Measurements from ENCODE around the gene SPDYA.
"Not testable (repeated sequence)": the region's sequence is repeated elsewhere in the genome, so short reads cannot be mapped to it uniquely, and the experiment has no call there.

SPDYA gene

DNA sequence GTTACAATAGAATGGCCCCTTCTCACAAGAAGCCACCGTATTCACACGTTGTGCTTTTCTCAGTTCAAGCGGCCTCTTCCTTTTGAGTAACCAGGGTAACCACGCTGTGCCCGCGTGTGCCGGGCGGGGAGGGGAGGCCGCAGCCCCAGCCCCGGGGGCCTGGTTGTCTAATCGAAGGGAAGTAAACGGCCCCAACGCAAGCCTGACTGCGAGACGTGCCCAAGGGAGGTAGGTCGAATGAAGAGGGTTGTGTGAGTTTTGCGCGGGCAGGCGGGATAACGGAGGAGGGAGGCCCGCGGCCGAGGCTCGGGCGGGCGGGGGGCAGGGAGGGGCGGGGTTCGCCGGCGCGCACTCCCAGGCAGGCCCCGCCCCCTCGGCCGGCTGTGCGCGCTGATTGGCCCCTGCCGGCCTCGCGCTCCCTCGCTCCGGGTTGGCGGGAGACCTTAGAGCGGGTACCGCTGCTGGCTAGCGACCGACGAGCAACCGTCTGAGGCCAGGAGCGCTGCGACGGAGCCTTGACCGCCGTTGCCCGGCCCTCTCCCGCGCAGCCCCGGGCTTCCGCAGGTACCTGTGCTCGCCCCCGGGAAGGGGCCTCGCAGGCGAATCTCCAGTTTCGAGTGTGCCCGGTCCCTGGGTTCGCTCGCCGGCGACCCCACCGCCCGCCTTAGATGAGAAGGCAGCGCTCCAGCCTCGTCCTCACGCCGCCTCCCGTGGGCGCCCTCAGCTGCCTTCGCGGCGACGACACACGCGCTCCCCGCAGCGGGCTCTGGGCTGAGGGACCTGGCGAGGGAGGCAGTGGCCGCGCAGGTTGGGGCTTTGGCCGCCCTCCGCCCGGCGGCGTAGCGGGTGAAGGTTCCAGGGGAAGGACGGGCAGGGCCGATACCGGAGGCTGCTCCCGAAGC lies at the start of gene SPDYA:
Gene SPDYA, plus strand, starts transcription at position 451 of the 902 bp plus-strand sequence. CDS start 5,181 bp downstream, outside the sequence.
- peak; percentile 49 to 66 for DNase-seq (ENCODE audit: extremely low read depth in 1 of 2, low read depth in 1 of 2)

DNA sequence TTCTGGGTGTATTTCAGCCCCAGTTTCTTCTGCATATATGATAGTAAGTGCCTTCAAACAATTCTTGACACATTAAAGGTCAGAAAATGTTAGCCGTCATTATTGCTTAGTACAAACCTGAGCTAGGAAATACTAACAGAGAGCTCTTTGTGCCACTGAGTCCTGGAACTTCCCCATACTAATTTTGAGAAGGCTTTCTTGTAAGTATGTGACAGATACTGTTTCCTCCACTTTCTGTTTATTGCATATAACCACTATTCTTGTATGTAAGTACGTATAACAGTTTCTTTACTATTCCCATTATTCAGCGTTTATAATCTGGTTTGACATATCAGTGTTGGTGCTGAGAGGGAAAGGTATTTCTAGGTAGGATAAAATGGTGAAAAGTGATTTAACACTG lies 49.2 kb upstream of the SPDYA start:
- no peak for DNase-seq (ENCODE audit: extremely low read depth in 1 of 2, low read depth in 1 of 2)

DNA sequence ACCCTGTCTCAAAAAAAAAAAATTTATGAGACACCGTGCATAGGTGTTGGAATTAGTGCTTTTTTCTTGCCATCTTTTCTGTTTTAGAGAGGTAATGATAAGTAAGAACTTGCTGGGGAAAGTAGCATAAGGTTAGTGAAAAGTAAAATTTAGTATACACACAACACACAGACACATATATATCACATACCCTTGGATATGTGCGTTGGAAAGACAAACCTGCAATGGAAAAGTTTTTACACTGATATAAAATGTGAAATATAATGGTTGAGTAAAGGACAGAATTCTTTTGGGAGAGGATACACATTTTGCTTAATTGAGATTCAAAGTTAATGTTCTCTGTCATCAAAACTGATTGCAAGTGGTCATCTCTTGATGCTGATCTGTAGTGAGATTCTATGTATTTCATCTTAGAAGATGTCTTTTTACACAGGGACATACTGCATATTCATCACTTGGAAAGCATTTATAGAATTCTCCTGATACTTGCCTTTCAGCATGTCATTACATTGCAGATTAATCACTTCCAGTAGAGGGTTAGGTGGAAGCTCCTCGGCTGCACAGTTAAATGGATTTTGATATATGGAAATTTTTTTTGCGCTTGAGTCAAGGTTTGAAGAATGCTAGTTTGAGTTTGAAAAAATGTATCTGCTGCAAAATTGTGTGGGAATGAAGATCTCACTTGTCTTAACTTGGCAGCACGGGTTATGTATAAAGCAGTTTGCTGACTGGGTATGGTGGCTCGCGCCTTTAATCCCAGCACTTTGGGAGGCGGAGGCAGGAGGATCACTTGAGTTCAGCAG lies 45.5 kb upstream of the SPDYA start:
- DNase-seq (ENCODE audit: extremely low read depth in 1 of 2, low read depth in 1 of 2), result no peak

DNA sequence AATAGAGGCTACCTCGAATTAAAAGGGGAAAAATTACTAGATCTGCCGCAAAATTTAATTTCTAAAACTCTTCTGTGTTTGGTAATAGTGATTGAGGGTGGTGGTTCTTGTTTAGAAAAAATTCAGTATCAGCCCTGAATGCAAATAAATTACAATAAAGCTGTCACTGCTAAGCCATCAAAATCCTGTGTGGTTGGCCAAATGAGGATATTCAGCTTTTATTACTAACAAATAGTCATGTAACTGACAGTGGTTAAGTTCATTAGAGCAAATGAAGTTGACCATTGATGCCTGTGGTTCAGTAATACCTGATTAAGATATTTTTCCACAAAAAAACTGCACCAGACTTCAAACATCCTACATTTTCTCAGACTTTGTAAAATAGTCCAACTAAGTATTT lies 44.6 kb upstream of the SPDYA start:
- no peak for DNase-seq (ENCODE audit: extremely low read depth in 1 of 2, low read depth in 1 of 2)

DNA sequence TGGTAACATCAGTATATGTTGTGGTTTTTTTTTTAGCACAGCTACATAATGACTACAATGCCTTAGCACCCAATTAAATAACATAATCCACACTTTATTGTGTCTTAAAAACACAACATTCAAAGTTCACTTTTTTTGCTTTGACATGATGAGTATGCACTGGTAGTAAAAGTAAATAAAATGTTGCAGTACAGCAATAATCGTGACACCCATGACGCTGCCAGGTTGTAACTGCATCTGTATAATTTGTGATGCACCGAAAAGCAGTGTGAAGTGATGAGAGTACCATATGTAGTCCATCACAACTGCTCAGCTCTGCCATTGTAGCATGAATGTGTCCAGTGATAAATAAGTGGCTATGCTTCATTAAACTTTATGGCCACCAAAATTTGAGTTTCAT lies 43.3 kb upstream of the SPDYA start:
- DNase-seq (ENCODE audit: extremely low read depth in 1 of 2, low read depth in 1 of 2), result no peak

DNA sequence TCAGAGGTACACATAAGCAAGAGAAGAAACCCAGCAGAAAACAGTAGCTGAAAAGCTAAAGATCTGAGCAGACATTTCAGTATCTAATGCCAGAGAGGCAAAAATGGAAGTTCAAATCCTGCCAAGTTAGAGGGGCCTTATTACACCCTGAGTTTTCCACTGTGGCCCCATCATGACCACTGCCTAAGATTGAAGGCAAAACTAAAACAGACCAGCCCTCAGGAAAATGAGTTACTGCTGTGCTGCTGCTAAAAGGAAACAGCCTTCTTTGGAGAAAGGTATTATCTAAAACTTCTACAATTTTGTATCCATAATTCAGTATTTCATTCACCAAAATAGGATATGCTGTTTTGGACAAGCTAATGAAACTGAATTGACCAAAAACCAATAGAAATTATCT lies 42.2 kb upstream of the SPDYA start:
- DNase-seq (ENCODE audit: extremely low read depth in 1 of 2, low read depth in 1 of 2), result no peak

DNA sequence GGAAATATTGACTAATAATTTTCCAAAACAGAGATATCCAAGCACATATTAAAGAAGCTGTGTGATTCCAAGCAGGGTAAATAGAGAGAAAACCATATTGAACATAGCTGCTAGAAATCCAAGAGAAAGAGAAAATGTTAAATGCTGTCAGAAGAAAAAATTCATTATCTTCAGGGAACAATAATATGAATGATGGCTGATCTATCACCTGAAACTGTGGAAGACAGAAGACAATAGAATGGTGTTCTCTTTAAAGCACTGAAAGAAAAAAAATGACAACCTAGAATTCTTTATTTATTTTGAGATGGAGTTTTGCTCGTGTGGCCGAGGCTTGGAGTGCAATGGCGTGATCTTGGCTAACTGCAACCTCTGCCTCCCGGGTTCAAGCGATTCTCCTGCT lies 41.7 kb upstream of the SPDYA start:
- DNase-seq (ENCODE audit: extremely low read depth in 1 of 2, low read depth in 1 of 2), result no peak

DNA sequence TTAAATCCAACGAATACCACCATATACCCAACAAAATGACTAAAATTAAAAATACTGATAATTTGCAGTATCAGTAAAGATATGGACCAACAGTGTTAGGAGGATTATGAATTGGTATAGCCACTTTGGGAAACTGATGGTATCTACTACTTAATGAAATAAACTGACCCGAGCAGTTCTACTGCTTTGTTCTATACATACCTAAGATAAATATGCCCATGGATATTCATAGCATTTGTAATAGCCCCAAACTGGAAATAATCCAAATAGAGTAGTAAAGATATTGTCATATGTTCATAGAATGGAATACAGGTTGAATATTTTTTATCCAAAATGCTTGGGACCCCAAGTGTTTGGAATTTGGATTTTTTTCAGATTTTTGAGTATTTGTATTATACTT lies 38.3 kb upstream of the SPDYA start:
- no peak for DNase-seq (ENCODE audit: extremely low read depth in 1 of 2, low read depth in 1 of 2)

DNA sequence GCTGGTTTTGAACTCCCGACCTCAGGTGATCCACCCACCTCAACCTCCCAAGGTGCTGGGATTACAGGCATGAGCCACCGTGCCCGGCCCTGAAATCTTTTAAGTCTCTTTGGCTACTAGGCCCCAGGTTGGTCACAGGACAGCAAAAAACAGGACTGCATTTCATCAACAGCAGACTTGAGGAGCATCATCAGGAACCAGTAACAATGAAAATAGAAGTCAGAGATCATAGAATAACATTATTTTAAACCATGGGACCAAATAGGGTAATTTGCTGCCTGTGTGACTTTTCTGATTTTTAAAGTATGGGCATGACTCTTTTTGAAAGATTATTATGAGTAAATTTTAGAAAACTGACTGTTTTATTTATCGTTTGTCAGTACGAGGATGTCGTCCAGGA lies 34.2 kb upstream of the SPDYA start:
- no peak for DNase-seq (ENCODE audit: extremely low read depth in 1 of 2, low read depth in 1 of 2)

DNA sequence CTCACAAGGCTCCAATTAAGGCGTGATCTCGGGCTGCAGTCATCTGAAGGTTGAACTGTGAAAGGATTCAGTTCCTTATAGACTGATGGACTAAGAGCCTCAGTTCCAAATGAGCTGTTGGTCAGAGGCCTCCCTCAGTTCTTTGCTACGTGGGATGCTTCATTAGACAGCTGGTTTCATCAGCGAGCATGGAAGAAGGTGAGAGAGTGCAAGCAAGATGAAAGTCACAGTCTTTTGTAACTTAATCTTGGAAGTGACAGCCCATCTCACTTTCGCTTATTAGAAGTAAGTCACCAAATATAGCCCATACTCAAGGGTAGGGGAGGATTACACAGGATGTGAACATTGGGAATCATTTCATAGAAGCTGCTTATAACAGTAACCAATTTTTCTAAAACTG lies 32.2 kb upstream of the SPDYA start:
- no peak for DNase-seq (ENCODE audit: extremely low read depth in 1 of 2, low read depth in 1 of 2)

DNA sequence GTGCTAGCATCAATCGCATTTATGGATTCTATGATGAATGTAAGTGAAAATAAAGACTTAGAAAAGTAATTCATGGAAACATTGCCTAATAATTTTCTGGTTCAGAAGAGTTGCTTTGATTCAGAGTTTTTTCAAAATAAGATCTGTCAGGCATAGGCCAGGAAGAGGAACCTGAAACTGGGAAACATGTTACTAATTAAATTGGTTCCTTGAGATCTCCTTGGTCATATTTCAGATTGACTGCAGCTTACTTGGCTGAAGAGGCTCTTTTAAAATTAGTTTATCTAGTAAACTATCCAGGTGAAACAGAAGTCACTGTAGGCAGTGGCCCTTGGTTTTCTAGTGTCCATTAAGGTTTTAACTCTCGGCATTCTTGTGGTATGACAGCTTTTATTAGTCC lies 31.6 kb upstream of the SPDYA start:
- DNase-seq (ENCODE audit: extremely low read depth in 1 of 2, low read depth in 1 of 2), result no peak

DNA sequence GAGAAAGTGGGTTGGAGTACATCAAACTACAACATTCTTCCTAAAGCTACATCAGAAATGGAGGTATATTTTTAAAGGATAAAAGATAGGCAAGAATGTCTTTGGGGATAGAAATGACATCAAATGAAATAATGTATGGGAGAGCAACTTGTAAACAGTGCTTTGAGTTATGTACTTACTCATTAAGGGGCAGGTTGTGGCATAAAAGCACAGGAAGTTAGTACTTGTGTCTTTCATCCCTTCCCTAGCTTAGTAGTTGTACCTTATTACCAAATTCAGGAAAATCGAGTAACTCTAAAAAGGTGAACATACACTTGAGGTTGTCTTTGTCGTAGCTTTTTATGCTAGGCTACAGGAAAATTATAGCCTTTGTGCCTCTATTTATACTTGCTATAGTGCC lies 30.1 kb upstream of the SPDYA start:
- no peak for DNase-seq (ENCODE audit: extremely low read depth in 1 of 2, low read depth in 1 of 2)

DNA sequence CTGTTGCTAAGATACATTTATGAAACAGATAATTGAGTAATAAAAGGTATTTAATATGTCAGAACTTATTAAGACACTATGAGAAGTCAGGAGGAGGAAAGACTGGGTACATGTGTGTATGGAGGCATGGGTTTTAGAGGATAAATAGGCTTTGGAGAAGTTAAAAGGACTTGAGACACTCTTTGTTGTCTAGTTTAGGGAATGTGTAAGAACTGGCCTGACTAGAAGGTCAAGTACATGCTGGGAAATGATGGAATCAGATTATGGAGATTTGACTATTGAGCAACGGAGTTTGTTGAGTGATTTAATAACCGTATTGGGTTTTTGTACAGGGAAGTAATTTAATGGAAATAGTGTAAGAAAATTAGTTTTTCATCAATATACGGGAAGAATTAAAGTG lies 28.2 kb upstream of the SPDYA start:
- DNase-seq (ENCODE audit: extremely low read depth in 1 of 2, low read depth in 1 of 2), result no peak

DNA sequence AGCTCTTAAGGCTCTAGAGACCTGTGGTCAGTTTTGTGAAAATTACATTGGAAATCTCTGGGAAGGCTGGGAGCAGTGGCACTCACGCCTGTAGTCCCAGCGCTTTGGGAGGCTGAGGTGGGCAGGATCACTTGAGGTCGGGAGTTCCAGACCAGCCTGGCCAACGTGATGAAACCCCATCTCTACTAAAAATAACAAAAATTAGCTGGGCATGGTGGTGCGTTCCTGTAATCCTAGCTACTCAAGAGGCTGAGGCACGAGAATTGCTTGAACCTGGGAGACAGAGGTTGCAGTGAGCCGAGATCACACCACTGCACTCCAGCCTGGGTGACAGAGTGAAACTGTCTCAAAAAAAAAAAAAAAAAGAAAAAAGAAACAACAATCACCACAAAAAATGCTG lies 26.1 kb upstream of the SPDYA start:
- DNase-seq (ENCODE audit: extremely low read depth in 1 of 2, low read depth in 1 of 2), result not testable (repeated sequence)

DNA sequence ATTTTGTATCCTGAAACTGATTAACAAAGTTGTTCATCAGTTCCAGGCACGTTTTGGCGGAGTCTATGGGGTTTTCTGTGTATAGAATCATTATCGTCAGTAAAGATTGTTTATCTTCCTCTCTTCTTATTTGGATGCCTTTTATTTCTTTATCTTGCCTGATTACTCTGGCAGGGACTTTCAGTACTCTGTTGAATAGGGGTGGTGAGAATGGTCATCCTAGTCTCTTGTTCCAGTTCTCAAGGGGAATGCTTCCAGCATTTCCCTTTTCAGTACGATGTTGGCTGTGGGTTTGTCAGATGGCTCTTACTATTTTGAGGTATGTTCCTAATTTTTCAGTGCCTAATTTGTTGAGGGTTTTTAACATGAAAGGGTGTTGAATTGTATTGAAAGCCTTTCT lies 14.0 kb upstream of the SPDYA start:
- DNase-seq (ENCODE audit: extremely low read depth in 1 of 2, low read depth in 1 of 2), result no peak

DNA sequence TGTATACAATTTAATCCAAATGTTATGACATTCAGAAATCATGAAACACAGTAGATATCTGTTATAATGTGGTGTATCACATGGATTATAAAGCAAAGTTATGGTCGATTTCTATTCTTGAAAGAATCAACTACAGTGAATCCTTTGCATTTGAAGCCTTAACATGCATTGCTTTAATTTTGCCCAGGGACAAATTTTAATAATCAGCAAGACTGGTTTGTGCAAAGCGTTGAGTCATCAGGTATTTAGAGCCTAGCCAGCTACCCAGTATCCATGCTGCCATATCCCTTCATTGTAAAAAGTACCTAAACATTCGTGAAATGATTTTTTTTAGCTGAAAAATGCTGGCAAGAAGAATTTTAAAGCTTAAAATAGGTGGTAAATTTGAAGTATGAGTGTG lies 8.9 kb upstream of the SPDYA start:
- no peak for DNase-seq (ENCODE audit: extremely low read depth in 1 of 2, low read depth in 1 of 2)

DNA sequence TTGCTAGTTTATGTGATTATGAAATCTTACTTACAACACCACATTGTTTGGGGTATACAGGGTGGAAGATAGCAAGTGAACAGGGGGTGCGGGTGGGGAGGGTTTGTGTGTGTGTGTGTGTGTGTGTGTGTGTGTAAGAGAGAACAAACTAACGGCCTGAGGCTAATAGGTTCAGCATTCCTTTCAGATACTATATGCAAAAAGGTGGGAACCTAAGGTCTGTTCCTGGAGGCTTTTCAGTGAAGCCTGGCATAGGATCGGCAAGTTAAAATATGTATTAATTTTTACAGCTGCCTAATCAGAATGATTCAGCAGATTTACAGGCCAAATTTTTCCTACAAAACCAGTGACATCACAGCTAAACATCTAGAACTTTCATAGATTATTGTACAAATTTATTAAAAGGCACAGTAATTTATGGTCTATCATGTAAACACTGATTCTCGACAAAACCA lies 7.6 kb upstream of the SPDYA start:
- no peak for DNase-seq (ENCODE audit: extremely low read depth in 1 of 2, low read depth in 1 of 2)

DNA sequence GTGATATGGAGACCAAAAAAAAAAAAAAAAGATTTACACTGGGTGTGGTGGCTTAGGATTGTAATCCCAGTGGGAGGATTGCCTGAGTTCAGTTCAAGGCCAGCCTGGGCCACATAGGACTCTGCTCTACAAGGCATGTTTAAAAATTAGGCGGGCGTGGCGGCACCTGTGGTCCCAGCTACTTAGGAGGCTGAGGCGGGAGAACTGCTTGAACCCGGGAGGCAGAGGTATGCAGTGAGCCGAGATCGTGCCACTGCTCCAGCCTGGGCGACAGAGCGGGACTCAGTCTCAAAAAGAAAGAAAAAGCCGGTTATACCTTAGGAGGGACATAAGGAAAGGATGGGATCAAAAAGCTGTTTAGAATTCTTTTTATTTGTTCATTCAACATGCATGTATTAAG lies 707 bp upstream of the SPDYA start:
- no peak for DNase-seq (ENCODE audit: extremely low read depth in 1 of 2, low read depth in 1 of 2)

DNA sequence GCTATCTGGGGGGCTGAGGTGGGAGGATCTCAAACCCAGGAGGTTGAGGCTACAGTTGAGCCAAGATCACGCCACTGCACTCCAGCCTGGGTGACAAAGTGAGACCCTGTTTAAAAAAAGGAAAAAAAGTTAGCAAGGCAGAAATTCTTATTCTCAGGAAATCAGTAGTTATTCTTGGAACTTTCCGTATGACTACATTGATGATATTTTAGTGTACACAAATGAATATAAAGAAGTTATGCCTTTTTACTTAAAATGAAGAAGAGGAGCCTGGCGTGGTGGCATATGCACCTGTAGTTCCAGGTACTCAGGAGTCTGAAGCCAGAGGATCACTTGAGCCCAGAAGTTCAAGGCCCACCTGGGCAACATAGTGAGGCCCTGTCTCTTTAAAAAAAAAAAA lies 7.4 kb downstream of the SPDYA start:
- DNase-seq (ENCODE audit: extremely low read depth in 1 of 2, low read depth in 1 of 2), result no peak

DNA sequence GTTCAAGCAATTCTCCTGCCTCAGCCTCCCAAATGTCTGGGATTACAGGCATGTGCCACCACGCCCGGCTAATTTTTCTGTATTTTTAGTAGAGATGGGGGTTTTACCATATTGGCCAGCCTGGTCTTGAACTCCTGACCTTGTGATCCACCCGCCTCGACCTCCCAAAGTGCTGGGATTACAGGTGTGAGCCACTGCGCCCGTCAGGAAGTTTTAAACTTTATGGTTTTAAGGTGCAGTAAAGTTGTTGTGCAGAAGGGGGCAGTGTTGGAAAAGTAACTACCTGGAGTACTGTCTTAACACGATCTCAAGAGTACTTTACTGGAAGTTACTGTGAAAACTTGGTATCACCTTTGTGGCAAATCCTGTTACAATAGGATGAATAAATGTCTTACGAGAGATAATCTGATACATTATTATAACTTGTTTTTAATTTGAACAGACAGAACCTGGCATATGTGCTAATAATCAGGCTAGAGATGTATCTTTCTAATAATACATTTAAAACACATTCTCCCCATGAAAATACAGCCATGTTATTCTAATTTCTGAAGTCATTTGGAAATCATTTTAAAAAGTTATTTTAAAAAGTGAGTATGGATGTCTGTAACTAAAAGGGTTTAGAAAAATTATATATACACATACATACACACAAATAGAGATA lies 10.8 kb downstream of the SPDYA start:
- DNase-seq (ENCODE audit: extremely low read depth in 1 of 2, low read depth in 1 of 2), result no peak

DNA sequence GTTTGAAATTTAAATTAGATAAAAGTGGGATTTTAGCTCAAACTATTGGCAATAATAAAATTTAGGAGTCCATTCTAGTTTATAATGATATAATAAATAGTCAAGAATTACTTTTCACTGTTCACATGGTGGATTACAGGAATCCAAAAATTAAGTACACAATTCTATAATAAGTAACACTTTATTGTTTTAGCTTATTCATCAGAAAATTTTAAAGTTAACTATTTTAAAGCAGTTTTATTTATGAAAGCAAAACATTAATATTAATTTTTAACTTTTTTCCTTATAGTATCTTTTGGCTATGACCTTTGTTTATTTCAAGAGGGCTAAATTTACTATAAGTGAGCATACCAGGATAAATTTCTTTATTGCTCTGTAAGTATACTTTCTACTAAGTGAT lies 11.4 kb downstream of the SPDYA start:
- no peak for DNase-seq (ENCODE audit: extremely low read depth in 1 of 2, low read depth in 1 of 2)

DNA sequence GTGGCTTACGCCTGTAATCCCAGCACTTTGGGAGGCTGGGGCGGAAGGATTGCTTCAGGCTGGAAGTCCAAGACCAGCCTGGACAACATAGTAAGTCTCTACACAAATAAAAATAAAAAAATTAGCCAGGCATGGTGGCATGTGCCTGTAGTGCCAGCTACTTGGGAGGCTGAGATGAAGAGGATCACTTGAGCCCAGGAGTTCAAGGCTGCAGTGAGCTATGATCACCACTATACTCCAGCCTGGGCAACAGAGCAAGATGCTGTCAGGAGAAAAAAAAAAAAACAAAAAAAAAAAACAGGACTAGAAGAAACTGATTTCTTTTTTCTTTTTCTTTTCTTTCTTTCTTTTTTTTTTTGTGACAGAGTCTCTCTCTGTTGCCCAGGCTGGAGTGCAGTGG lies 13.6 kb downstream of the SPDYA start:
- no peak for DNase-seq (ENCODE audit: extremely low read depth in 1 of 2, low read depth in 1 of 2)

Measured in activated CD8-positive, alpha-beta memory T cell treated with anti-CD3 and anti-CD28 coated beads for 1 hour (primary cell).